ENCODE data around the gene CADPS2. TPM values are rescaled to one million over a fixed set of nuclear protein-coding genes. Genes with fewer than 3 reads are reported as not detected.

Gene CADPS2
- total and polyA plus RNA-seq, 3 experiments from 2014 or later = not detected

- H3K4me1 Mint-ChIP-seq = no peaks in the 10 kb centered on the region
- no peaks in the 10 kb centered on the region for H3K36me3 Mint-ChIP-seq
- H3K27ac Mint-ChIP-seq = no peak overlapping the region
- no peak overlapping the region for H3K4me3 ChIP-seq (ENCODE audit: low read length)
- H3K4me3 Mint-ChIP-seq = no peak overlapping the region
- no peaks in the 10 kb centered on the region for H3K9me3 ChIP-seq (ENCODE audit: low read length)
- H3K4me1 ChIP-seq (ENCODE audit: insufficient read depth, low read length) = no peaks in the 10 kb centered on the region
- CTCF ChIA-PET = no interaction called here
- POLR2A ChIA-PET = no interaction called here
- no peaks in the 10 kb centered on the region for H3K27me3 Mint-ChIP-seq
- H3K36me3 ChIP-seq (ENCODE audit: insufficient read depth, low read length) = no peaks in the 10 kb centered on the region
- peaks cover 0 to 11% (median 4%) of the 10 kb centered on the region in 5 donors for H3K9me3 Mint-ChIP-seq
- no peaks in the 10 kb centered on the region for H3K27me3 ChIP-seq (ENCODE audit: insufficient read depth, low read length, poor library complexity, severe bottlenecking)
- no peak for DNase-seq
- no peak overlapping the region for H3K27ac ChIP-seq (ENCODE audit: low read depth, low read length)
These were observed 368.7 kb downstream of the CADPS2 start for GRCh38 chr7:122517576-122517975.

- CTCF ChIA-PET = no interaction called here
- no peak for DNase-seq
These were observed 370.9 kb downstream of the CADPS2 start for GRCh38 chr7:122515404-122515803.

GRCh38 chr7:122511268-122511667 lies 375.0 kb downstream of the CADPS2 start:
- H3K4me1 Mint-ChIP-seq = no peaks in the 10 kb centered on the region
- Histone ChIP-seq H3K9me3 (ENCODE audit: low read length) (no peaks in the 10 kb centered on the region), H3K27ac (ENCODE audit: low read depth, low read length) (no peak overlapping the region), H3K36me3 (ENCODE audit: insufficient read depth, low read length) (no peaks in the 10 kb centered on the region), H3K4me1 (ENCODE audit: insufficient read depth, low read length) (no peaks in the 10 kb centered on the region), H3K4me3 (ENCODE audit: low read length) (no peak overlapping the region), H3K27me3 (ENCODE audit: insufficient read depth, low read length, poor library complexity, severe bottlenecking) (no peaks in the 10 kb centered on the region)
- H3K27ac Mint-ChIP-seq = no peak overlapping the region
- CTCF ChIA-PET = no interaction called here
- DNase-seq = no peak
- POLR2A ChIA-PET = no interaction called here
- peaks cover 0 to 8% (median 2%) of the 10 kb centered on the region in 5 donors for H3K9me3 Mint-ChIP-seq
- H3K36me3 Mint-ChIP-seq = no peaks in the 10 kb centered on the region
- peaks cover 0 to 2% of the 10 kb centered on the region in 2 donors for H3K27me3 Mint-ChIP-seq
- H3K4me3 Mint-ChIP-seq = no peak overlapping the region

More at GRCh38 chr7:122515404-122515803, 370.9 kb downstream of the CADPS2 start:
- no peak overlapping the region for H3K4me3 Mint-ChIP-seq
- no peaks in the 10 kb centered on the region for H3K4me1 ChIP-seq (ENCODE audit: insufficient read depth, low read length)
- POLR2A ChIA-PET = no interaction called here
- H3K27ac ChIP-seq (ENCODE audit: low read depth, low read length) = no peak overlapping the region
- no peaks in the 10 kb centered on the region for H3K27me3 ChIP-seq (ENCODE audit: insufficient read depth, low read length, poor library complexity, severe bottlenecking)
- no peaks in the 10 kb centered on the region for H3K36me3 ChIP-seq (ENCODE audit: insufficient read depth, low read length)
- H3K36me3 Mint-ChIP-seq = no peaks in the 10 kb centered on the region
- H3K27ac Mint-ChIP-seq = no peak overlapping the region
- H3K27me3 Mint-ChIP-seq = no peaks in the 10 kb centered on the region
- H3K4me1 Mint-ChIP-seq = no peaks in the 10 kb centered on the region
- H3K9me3 Mint-ChIP-seq = peaks cover 0 to 4% (median 0%) of the 10 kb centered on the region in 5 donors
- H3K9me3 ChIP-seq (ENCODE audit: low read length) = no peaks in the 10 kb centered on the region
- H3K4me3 ChIP-seq (ENCODE audit: low read length) = no peak overlapping the region

GRCh38 chr7:122507591-122507990 lies 378.7 kb downstream of the CADPS2 start:
- no peaks in the 10 kb centered on the region for H3K9me3 ChIP-seq (ENCODE audit: low read length)
- H3K4me3 ChIP-seq (ENCODE audit: low read length) = no peak overlapping the region
- ChIA-PET POLR2A (no interaction called here), CTCF (no interaction called here)
- Mint-ChIP-seq H3K4me1 (no peaks in the 10 kb centered on the region), H3K27ac (no peak overlapping the region), H3K36me3 (no peaks in the 10 kb centered on the region), H3K4me3 (no peak overlapping the region), H3K27me3 (peaks cover 0 to 2% of the 10 kb centered on the region in 2 donors), H3K9me3 (peaks cover 0 to 19% (median 3%) of the 10 kb centered on the region in 5 donors)
- H3K27me3 ChIP-seq (ENCODE audit: insufficient read depth, low read length, poor library complexity, severe bottlenecking) = no peaks in the 10 kb centered on the region
- H3K36me3 ChIP-seq (ENCODE audit: insufficient read depth, low read length) = no peaks in the 10 kb centered on the region
- H3K4me1 ChIP-seq (ENCODE audit: insufficient read depth, low read length) = no peaks in the 10 kb centered on the region
- no peak for DNase-seq
- H3K27ac ChIP-seq (ENCODE audit: low read depth, low read length) = no peak overlapping the region

GRCh38 chr7:122492007-122492406 lies 394.3 kb downstream of the CADPS2 start:
- no peaks in the 10 kb centered on the region for H3K4me1 Mint-ChIP-seq
- CTCF ChIA-PET = no interaction called here
- Histone ChIP-seq H3K9me3 (ENCODE audit: low read length) (no peaks in the 10 kb centered on the region), H3K4me1 (ENCODE audit: insufficient read depth, low read length) (no peaks in the 10 kb centered on the region), H3K4me3 (ENCODE audit: low read length) (no peak overlapping the region), H3K36me3 (ENCODE audit: insufficient read depth, low read length) (no peaks in the 10 kb centered on the region), H3K27ac (ENCODE audit: low read depth, low read length) (no peak overlapping the region), H3K27me3 (ENCODE audit: insufficient read depth, low read length, poor library complexity, severe bottlenecking) (no peaks in the 10 kb centered on the region)
- H3K27ac Mint-ChIP-seq = no peak overlapping the region
- no peak for DNase-seq
- no peak overlapping the region for H3K4me3 Mint-ChIP-seq
- no peaks in the 10 kb centered on the region for H3K36me3 Mint-ChIP-seq
- peaks cover 0 to 14% (median 3%) of the 10 kb centered on the region in 5 donors for H3K9me3 Mint-ChIP-seq
- POLR2A ChIA-PET = no interaction called here
- no peaks in the 10 kb centered on the region for H3K27me3 Mint-ChIP-seq

- no peaks in the 10 kb centered on the region for H3K36me3 Mint-ChIP-seq
- no peaks in the 10 kb centered on the region for H3K27me3 Mint-ChIP-seq
- no peaks in the 10 kb centered on the region for H3K4me1 Mint-ChIP-seq
- ChIA-PET POLR2A (no interaction called here), CTCF (no interaction called here)
- H3K36me3 ChIP-seq (ENCODE audit: insufficient read depth, low read length) = no peaks in the 10 kb centered on the region
- H3K27me3 ChIP-seq (ENCODE audit: insufficient read depth, low read length, poor library complexity, severe bottlenecking) = no peaks in the 10 kb centered on the region
- H3K4me1 ChIP-seq (ENCODE audit: insufficient read depth, low read length) = no peaks in the 10 kb centered on the region
- H3K9me3 Mint-ChIP-seq = peaks cover 0 to 21% (median 3%) of the 10 kb centered on the region in 5 donors
- H3K4me3 ChIP-seq (ENCODE audit: low read length) = no peak overlapping the region
- no peak overlapping the region for H3K27ac ChIP-seq (ENCODE audit: low read depth, low read length)
- H3K27ac Mint-ChIP-seq = no peak overlapping the region
- H3K4me3 Mint-ChIP-seq = no peak overlapping the region
- no peaks in the 10 kb centered on the region for H3K9me3 ChIP-seq (ENCODE audit: low read length)
- DNase-seq = no peak
These were observed 398.0 kb downstream of the CADPS2 start for GRCh38 chr7:122488241-122488640.

- DNase-seq = no peak
- Mint-ChIP-seq H3K27ac (no peak overlapping the region), H3K27me3 (no peaks in the 10 kb centered on the region), H3K4me3 (no peak overlapping the region), H3K36me3 (no peaks in the 10 kb centered on the region), H3K9me3 (peaks cover 0 to 24% (median 3%) of the 10 kb centered on the region in 5 donors), H3K4me1 (no peaks in the 10 kb centered on the region)
- no peaks in the 10 kb centered on the region for H3K4me1 ChIP-seq (ENCODE audit: insufficient read depth, low read length)
- CTCF ChIA-PET = no interaction called here
- no peaks in the 10 kb centered on the region for H3K36me3 ChIP-seq (ENCODE audit: insufficient read depth, low read length)
- POLR2A ChIA-PET = no interaction called here
- no peak overlapping the region for H3K4me3 ChIP-seq (ENCODE audit: low read length)
- no peak overlapping the region for H3K27ac ChIP-seq (ENCODE audit: low read depth, low read length)
- H3K27me3 ChIP-seq (ENCODE audit: insufficient read depth, low read length, poor library complexity, severe bottlenecking) = no peaks in the 10 kb centered on the region
- no peaks in the 10 kb centered on the region for H3K9me3 ChIP-seq (ENCODE audit: low read length)
These were observed 399.1 kb downstream of the CADPS2 start for GRCh38 chr7:122487131-122487530.

DNA sequence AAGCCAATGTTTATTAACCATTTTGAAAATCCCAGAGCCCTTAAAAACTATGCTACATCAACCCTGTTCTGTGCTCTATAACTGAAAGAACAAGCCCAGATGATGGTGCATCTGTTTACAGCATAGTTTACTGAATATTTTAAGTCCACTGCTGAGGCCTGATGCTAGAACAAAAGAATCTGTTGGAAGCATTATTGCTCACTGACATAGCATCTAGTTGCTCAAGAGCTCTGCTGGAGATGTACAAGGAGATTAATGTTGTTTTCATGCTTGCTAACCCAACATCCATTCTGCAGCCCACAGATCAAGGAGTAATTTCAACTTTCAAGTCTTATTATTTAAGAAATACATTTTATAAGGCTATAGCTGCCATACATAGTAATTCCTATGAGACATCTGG lies 400.4 kb downstream of the CADPS2 start:
- H3K9me3 Mint-ChIP-seq = peaks cover 0 to 25% (median 3%) of the 10 kb centered on the region in 5 donors
- Histone ChIP-seq H3K36me3 (ENCODE audit: insufficient read depth, low read length) (no peaks in the 10 kb centered on the region), H3K27me3 (ENCODE audit: insufficient read depth, low read length, poor library complexity, severe bottlenecking) (no peaks in the 10 kb centered on the region), H3K27ac (ENCODE audit: low read depth, low read length) (no peak overlapping the region), H3K9me3 (ENCODE audit: low read length) (no peaks in the 10 kb centered on the region), H3K4me1 (ENCODE audit: insufficient read depth, low read length) (no peaks in the 10 kb centered on the region), H3K4me3 (ENCODE audit: low read length) (no peak overlapping the region)
- H3K27ac Mint-ChIP-seq = no peak overlapping the region
- ChIA-PET POLR2A (no interaction called here), CTCF (no interaction called here)
- H3K4me1 Mint-ChIP-seq = no peaks in the 10 kb centered on the region
- DNase-seq = no peak
- no peaks in the 10 kb centered on the region for H3K27me3 Mint-ChIP-seq
- H3K36me3 Mint-ChIP-seq = no peaks in the 10 kb centered on the region
- no peak overlapping the region for H3K4me3 Mint-ChIP-seq

DNA sequence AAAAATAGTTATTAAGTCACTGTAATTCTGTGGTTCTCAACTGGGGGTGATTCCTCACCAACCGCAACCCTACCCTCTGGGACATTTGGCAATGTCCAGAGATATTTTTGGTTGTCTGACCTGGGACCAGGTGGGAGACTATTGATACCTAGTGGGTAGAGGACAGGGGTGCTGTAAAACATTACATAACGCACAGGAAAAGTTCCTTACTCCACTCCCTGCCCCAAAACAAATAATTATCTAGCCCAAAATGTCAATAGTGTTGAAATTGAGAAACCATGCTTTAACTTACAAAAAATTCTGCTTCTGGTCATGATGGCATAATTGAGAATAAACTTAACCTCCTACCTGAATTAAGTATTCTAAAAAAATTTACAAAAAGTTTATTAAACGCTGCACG lies 404.0 kb downstream of the CADPS2 start:
- no peak for DNase-seq
- Mint-ChIP-seq H3K27ac (no peak overlapping the region), H3K36me3 (no peaks in the 10 kb centered on the region), H3K27me3 (no peaks in the 10 kb centered on the region), H3K4me3 (no peak overlapping the region), H3K4me1 (no peaks in the 10 kb centered on the region), H3K9me3 (peaks cover 0 to 17% (median 2%) of the 10 kb centered on the region in 5 donors)
- Histone ChIP-seq H3K27me3 (ENCODE audit: insufficient read depth, low read length, poor library complexity, severe bottlenecking) (no peaks in the 10 kb centered on the region), H3K4me3 (ENCODE audit: low read length) (no peak overlapping the region), H3K9me3 (ENCODE audit: low read length) (no peaks in the 10 kb centered on the region), H3K4me1 (ENCODE audit: insufficient read depth, low read length) (no peaks in the 10 kb centered on the region), H3K27ac (ENCODE audit: low read depth, low read length) (no peak overlapping the region), H3K36me3 (ENCODE audit: insufficient read depth, low read length) (no peaks in the 10 kb centered on the region)
- CTCF ChIA-PET = no interaction called here
- POLR2A ChIA-PET = no interaction called here
